D721Med (cell line): Measurements from ENCODE around the gene RDH13.
"Not testable (repeated sequence)": the region's sequence is repeated elsewhere in the genome, so short reads cannot be mapped to it uniquely, and the experiment has no call there.

ENCODE experiments used
- DNase-seq: peaks from one replicate; pipeline ENCODE4 v3.0.0; 2011; ENCODE audit warnings: low spot score; ENCODE audit not compliant: insufficient read length
- FAIRE-seq: peaks from 2 replicates; lab custom pipeline; 2011; peaks lifted over from hg19 to GRCh38; lab: Jason Lieb, UNC
- TF ChIP-seq, protein P1 (sequence below): IDR thresholded peaks from 2 replicates; pipeline ENCODE4 v1.5.1; 2012; ENCODE audit warnings: mild to moderate bottlenecking, control low read depth; ENCODE audit not compliant: insufficient read depth; ENCODE audit errors: missing control alignments

RDH13 gene

DNA sequence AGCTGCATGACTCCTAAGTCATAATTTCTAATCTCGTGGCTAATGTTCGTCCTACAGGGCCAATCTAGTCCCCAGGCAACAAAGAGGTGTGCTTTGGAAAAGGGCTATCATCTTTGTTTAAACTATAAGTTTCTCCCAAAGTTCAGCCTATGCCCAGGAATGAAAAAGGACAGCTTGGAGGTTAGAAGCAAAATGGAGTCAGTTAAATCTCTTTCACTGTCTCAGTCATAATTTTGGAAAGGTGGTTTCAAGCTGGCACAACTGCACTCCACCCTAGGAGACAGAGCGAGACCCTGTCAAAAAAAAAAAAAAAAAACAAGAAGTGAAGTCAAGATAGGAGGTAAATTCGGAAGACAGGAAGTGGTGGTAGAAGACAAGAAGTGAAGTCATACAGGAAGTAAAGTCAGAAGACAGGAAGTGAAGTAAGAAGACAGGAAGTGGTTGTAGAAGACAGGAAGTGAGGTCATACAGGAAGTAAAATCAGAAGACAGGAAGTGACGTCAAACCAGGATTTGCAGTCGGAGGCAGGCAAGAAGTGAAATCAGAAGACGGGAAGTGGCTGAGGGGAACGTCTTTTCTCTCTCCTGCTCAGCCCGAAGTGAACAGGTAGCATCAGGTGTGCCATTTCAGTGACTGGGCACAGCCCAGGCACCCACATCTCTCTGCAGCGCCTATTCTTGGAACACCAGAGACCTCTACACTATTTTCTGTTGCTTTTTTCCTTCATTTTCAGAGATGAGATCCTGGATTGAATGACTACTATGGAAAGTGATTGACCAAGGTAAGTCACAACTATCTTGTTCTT is 57.1 kb downstream of the RDH13 start:
- FAIRE-seq (no peak), DNase-seq (no peak)
- TF ChIP-seq, protein P1, sequence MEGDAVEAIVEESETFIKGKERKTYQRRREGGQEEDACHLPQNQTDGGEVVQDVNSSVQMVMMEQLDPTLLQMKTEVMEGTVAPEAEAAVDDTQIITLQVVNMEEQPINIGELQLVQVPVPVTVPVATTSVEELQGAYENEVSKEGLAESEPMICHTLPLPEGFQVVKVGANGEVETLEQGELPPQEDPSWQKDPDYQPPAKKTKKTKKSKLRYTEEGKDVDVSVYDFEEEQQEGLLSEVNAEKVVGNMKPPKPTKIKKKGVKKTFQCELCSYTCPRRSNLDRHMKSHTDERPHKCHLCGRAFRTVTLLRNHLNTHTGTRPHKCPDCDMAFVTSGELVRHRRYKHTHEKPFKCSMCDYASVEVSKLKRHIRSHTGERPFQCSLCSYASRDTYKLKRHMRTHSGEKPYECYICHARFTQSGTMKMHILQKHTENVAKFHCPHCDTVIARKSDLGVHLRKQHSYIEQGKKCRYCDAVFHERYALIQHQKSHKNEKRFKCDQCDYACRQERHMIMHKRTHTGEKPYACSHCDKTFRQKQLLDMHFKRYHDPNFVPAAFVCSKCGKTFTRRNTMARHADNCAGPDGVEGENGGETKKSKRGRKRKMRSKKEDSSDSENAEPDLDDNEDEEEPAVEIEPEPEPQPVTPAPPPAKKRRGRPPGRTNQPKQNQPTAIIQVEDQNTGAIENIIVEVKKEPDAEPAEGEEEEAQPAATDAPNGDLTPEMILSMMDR = no peak

DNA sequence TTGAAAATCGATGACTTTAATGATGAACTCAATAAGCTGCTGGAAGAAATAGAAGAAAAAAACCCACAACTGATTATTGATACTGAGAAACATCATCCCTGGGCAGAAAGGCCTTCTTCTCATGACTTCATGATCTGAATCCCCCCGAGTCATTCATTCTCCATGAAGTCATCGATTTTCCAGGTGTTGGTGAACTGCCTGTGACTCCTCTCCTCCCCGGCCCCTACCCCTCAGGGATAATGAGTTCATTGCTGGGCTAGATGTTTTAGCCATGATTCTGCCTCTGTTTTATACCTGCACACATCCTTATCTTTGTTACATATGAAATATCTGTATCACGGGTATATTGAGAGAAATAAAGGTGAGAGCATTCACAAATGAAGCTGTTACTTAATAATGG is 62.2 kb downstream of the RDH13 start:
- TF ChIP-seq, protein P1 = no peak
- DNase-seq = no peak
- no peak for FAIRE-seq

DNA sequence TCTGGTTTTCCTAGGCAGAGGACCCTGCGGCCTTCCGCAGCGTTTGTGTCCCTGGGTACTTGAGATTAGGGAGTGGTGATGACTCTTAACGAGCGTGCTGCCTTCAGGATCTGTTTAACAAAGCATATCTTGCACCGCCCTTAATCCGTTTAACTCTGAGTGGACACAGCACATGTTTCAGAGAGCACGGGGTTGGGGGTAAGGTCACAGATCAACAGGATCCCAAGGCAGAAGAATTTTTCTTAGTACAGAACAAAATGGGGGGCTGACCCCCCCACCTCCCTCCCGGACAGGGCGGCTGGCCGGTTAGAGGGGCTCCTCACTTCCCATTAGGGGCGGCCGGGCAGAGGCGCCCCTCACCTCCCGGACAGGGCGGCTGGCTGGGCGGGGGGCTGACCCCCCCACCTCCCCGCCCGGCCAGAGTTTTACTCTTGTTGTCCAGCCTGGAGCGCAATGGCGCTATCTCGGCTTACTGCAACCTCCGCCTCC is 64.2 kb downstream of the RDH13 start:
- DNase-seq, FAIRE-seq: not testable (repeated sequence)

DNA sequence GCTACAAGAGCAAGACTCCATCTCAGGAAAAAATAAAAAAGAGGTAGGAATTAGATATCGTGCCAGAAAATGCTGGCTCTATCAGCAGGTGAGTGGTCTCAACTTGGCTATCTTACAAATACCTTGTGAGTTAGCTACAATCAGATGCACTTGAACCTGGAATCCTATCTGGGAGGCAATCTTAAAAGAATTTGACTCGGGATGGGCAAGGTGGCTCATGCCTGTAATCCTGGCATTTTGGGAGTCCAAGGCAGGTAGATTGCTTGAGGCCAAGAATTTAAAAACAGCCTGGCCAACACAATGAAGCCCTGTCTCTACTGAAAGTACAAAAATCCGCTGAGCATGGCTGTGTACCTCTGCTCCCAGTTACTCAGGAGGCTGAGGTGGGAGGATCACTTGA is 67.4 kb downstream of the RDH13 start:
- TF ChIP-seq, protein P1 = no peak
- DNase-seq = no peak
- FAIRE-seq = no peak
